Measurements from ENCODE around the gene CACNA1H.
"Not testable (repeated sequence)": the region's sequence is repeated elsewhere in the genome, so short reads cannot be mapped to it uniquely, and the experiment has no call there.

CACNA1H gene

DNA sequence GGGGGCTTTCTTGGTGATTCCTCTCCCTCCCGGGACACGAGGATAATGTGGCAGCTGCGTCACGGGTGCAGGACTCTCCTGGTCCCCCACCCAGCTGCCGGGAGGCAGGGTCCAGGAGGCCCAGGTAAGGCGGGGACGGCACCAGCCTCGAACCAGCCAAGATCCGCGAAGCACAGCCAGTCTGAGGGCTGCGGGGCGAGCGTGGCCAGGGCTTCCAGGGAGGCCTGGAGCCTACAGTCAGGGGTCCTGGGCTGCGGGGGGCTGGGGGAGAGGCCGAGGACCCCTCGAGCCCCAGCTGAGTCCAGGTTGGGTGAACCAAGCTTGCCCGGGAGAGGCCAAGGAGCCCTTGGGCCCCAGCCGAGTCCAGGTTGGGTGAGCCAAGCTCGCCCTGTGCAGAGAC lies 112.9 kb downstream of the CACNA1H start:
- TF ChIP-seq, protein P1, sequence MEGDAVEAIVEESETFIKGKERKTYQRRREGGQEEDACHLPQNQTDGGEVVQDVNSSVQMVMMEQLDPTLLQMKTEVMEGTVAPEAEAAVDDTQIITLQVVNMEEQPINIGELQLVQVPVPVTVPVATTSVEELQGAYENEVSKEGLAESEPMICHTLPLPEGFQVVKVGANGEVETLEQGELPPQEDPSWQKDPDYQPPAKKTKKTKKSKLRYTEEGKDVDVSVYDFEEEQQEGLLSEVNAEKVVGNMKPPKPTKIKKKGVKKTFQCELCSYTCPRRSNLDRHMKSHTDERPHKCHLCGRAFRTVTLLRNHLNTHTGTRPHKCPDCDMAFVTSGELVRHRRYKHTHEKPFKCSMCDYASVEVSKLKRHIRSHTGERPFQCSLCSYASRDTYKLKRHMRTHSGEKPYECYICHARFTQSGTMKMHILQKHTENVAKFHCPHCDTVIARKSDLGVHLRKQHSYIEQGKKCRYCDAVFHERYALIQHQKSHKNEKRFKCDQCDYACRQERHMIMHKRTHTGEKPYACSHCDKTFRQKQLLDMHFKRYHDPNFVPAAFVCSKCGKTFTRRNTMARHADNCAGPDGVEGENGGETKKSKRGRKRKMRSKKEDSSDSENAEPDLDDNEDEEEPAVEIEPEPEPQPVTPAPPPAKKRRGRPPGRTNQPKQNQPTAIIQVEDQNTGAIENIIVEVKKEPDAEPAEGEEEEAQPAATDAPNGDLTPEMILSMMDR (conservative IDR thresholded peaks at IDR 0.05; ENCODE audit: low read length): no peak
- DNase-seq (ENCODE audit: low read depth): no peak
- H3K4me3 ChIP-seq (ENCODE audit: low read length): no peak overlapping the region

GRCh38 chr16:1269418-1269817 lies 116.5 kb downstream of the CACNA1H start:
- DNase-seq (ENCODE audit: low read depth); H3K4me3 ChIP-seq (ENCODE audit: low read length): not testable (repeated sequence)

- no peak for DNase-seq (ENCODE audit: low read depth)
- TF ChIP-seq, protein P1 (conservative IDR thresholded peaks at IDR 0.05; ENCODE audit: low read length): no peak
- H3K4me3 ChIP-seq (ENCODE audit: low read length): no peak overlapping the region
These were observed 118.4 kb downstream of the CACNA1H start for GRCh38 chr16:1271380-1271723.

All from AG10803 (cell line).